Effector memory CD4-positive, alpha-beta T cell (primary cell): ENCODE measurements around the gene PDE4D.
A peak's percentile ranks its signal among the peaks of the same experiment; 100 is the strongest.
"Not testable (repeated sequence)": the region's sequence is repeated elsewhere in the genome, so short reads cannot be mapped to it uniquely, and the experiment has no call there.

Experiments
- DNase-seq, 3 donors: peaks; one replicate each; pipeline ENCODE4 v3.0.0-alpha.2; 2020
- H3K27ac ChIP-seq: 2 replicates; pipeline ENCODE4 v1.7.0; 2013; ENCODE audit warnings: mild to moderate bottlenecking, low read length, moderate library complexity; ENCODE audit not compliant: insufficient read depth, poor library complexity, severe bottlenecking
- H3K27me3 ChIP-seq: replicated peaks from 2 replicates; pipeline ENCODE4 v1.7.0; 2013; ENCODE audit warnings: mild to moderate bottlenecking, low read length; ENCODE audit not compliant: insufficient read depth, control insufficient read depth, poor library complexity, severe bottlenecking
- H3K36me3 ChIP-seq: 2 replicates; pipeline ENCODE4 v1.7.0; 2013; ENCODE audit warnings: mild to moderate bottlenecking, low read length, moderate library complexity; ENCODE audit not compliant: control insufficient read depth, insufficient read depth
- H3K4me1 ChIP-seq: 2 replicates; pipeline ENCODE4 v1.7.0; 2013; ENCODE audit warnings: low read length, mild to moderate bottlenecking; ENCODE audit not compliant: control insufficient read depth, insufficient read depth, poor library complexity, severe bottlenecking
- H3K4me3 ChIP-seq: 2 replicates; pipeline ENCODE4 v1.7.0; 2013; ENCODE audit warnings: low read length, low read depth, mild to moderate bottlenecking; ENCODE audit not compliant: insufficient read depth, poor library complexity, severe bottlenecking
- H3K9me3 ChIP-seq: 2 replicates; pipeline ENCODE4 v1.7.0; 2013; ENCODE audit warnings: mild to moderate bottlenecking, low read length, moderate library complexity; ENCODE audit not compliant: control insufficient read depth

PDE4D gene

DNA sequence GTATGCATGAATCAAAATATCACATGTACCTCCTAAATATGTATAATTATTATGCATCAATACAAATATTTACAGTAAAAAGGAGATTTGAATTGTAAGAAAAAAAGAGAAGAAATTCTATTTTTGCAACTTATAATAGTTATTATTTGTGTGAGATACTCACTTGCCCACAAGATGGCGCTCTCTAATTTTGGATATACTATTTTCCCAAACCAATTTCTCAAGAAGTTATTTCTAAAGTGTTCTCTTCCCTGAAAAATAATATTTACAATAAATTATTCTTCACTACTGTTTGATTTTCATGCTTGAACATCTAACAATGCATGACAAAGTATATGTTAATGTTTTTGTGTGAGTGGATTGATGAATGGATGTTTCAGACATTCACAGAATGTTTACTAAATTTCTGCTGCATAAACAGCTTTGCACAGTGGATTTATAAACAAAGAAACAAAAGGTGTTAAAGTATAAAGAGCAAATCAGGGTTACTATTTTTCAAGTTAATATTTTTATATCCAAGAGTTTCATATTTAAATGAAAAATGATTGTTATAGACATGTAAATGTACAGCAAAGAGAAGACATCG lies 503.4 kb downstream of the PDE4D start:
- Histone ChIP-seq H3K4me3 (no peak overlapping the region), H3K27me3 (no peaks in the 10 kb centered on the region), H3K27ac (no peak overlapping the region), H3K4me1 (no peaks in the 10 kb centered on the region), H3K9me3 (no peaks in the 10 kb centered on the region), H3K36me3 (no peaks in the 10 kb centered on the region)
- DNase-seq, result no peak

DNA sequence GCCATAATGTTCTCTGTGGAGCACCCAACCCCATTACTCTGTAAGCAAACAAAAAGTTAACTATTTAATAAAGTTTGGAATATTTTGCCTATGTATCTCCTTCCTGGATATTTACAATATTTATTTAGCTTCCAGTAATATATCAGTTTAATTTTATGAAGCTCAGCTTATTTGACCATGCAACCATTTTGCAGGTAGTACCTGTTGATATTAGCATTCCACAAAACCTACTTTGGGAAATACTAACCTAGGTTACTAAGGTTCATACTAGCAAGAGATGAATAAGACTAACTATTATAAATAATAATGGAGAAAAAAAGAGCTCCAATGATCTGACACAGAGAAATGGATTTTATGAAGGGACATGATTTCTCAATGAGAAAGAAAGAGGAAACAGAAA lies 506.4 kb downstream of the PDE4D start:
- DNase-seq, result no peak
- H3K27me3 ChIP-seq, result no peaks in the 10 kb centered on the region
- no peaks in the 10 kb centered on the region for H3K36me3 ChIP-seq
- no peak overlapping the region for H3K27ac ChIP-seq
- H3K9me3 ChIP-seq, result no peaks in the 10 kb centered on the region
- no peaks in the 10 kb centered on the region for H3K4me1 ChIP-seq
- no peak overlapping the region for H3K4me3 ChIP-seq

DNA sequence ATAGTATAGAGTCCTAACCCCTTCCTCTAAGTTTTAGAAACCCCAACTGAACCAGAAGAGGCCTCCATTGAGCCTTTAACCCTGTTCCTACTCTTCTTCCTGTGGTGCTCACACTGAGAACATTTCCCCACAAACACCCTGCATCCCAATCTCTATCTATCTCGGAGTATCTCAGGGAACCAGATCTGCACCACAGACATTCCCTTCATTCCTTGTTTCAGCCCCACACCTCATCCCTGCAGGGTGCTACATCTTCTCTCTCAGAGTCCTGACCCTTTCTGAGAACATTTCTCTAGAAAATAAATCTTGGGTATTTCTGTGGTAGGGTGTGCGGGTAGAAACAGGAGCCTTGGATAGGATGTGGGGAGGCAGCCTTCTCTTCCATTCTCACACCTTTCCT lies 507.8 kb downstream of the PDE4D start:
- no peak overlapping the region for H3K27ac ChIP-seq

DNA sequence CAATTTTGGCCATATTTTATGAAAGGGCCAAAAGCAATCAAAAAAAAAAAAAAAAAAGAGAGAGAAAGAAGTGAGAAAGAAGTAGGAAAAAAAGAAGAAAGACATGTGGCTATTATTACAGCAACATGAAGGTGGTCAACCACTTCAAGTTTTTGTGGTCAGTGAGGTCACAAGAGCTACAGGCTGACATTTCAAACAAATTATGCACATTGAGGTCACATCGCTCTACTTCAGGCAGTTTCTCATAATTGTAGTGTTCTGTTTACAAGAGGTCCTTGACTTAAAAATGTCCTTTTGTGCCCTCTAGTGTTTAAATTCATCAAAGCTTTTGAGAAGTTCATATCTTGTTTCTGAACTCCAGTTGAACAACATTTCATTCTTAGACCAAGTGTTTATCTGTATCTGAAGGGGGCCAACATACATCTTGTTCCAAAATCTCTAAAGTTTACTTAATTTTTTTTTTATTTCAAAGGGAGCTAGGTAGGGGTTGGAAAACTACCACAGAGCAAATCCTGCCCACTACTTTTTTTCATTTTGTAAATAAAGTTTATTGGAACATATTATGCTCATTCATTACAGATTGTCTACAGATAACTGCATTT lies 513.1 kb downstream of the PDE4D start:
- H3K27ac ChIP-seq, result no peak overlapping the region
- no peak overlapping the region for H3K4me3 ChIP-seq
- no peak for DNase-seq
- no peaks in the 10 kb centered on the region for H3K4me1 ChIP-seq
- no peaks in the 10 kb centered on the region for H3K27me3 ChIP-seq
- no peaks in the 10 kb centered on the region for H3K9me3 ChIP-seq
- H3K36me3 ChIP-seq, result no peaks in the 10 kb centered on the region

More for the DNA sequence above, 507.8 kb downstream of the PDE4D start:
- no peaks in the 10 kb centered on the region for H3K9me3 ChIP-seq
- no peaks in the 10 kb centered on the region for H3K4me1 ChIP-seq
- no peaks in the 10 kb centered on the region for H3K36me3 ChIP-seq
- H3K27me3 ChIP-seq, result no peaks in the 10 kb centered on the region
- no peak for DNase-seq
- no peak overlapping the region for H3K4me3 ChIP-seq

DNA sequence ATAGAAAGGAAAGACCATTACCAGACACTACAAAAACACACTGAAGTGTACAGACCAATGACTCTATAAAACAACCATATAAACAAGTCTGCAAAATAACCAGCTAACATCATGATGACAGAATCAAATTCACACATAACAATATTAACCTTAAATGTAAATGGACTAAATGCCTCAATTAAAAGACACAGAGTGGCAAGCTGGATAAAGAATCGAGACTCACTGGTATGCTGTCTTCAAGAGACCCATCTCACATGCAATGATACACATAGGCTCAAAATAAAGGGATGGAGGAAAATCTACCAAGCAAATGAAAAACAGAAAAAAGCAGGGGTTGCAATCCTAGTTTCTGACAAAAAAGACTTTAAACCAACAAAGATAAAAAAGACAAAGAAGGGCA lies 519.5 kb downstream of the PDE4D start:
- not testable (repeated sequence) for DNase-seq, H3K36me3 ChIP-seq, H3K27me3 ChIP-seq, H3K9me3 ChIP-seq, H3K4me3 ChIP-seq, H3K27ac ChIP-seq, H3K4me1 ChIP-seq

DNA sequence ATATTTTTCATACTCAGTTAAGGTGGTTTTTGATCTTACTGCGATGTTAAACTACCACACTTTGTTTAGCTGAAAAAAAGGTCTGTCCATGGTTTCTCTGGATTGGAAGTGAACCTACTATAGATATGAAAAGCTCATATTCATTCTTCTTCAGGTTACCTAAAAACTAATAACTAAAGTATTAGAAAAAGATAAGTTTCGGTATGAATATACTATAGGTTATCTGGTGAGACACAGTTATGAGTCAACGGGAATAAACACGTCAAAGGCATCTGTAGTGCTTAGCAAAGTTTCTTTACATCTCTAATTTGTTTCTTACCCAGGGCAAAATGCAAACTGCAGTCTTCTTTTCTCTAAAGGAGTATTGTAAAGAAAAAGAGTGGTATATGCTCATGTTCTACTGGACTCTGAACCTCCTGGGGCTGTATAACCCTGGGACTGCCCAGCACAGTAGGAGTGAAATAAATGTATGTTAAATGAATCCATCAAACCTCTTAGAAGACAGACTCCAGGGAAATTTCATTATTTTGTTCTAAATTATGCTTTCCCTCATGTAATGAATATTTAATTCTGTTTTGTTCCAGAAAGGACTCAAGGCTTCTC lies 521.9 kb downstream of the PDE4D start:
- H3K4me3 ChIP-seq, result no peak overlapping the region
- no peaks in the 10 kb centered on the region for H3K27me3 ChIP-seq
- no peak for DNase-seq
- H3K27ac ChIP-seq, result no peak overlapping the region
- H3K4me1 ChIP-seq, result no peaks in the 10 kb centered on the region
- H3K36me3 ChIP-seq, result no peaks in the 10 kb centered on the region
- H3K9me3 ChIP-seq, result no peaks in the 10 kb centered on the region

DNA sequence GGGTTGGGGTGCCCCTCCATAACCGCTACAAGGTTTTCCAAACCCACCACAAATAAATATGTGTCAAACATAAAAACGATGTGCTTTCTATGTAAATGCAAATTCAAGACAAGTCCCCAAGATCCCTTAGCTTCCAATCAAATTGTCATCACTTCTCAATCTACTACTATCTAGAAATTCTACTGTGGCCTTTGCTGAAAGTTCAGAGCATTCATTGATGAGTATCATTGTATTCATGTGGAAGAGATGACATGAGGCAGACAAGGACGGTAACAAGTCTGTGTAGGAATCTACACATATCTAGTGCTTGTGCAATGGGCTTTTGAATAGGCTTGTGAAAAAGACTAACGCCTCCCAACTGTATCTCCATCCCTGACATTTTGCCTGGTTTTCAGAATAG lies 524.6 kb downstream of the PDE4D start:
- no peak overlapping the region for H3K27ac ChIP-seq
- H3K36me3 ChIP-seq, result no peaks in the 10 kb centered on the region
- DNase-seq, result no peak

DNA sequence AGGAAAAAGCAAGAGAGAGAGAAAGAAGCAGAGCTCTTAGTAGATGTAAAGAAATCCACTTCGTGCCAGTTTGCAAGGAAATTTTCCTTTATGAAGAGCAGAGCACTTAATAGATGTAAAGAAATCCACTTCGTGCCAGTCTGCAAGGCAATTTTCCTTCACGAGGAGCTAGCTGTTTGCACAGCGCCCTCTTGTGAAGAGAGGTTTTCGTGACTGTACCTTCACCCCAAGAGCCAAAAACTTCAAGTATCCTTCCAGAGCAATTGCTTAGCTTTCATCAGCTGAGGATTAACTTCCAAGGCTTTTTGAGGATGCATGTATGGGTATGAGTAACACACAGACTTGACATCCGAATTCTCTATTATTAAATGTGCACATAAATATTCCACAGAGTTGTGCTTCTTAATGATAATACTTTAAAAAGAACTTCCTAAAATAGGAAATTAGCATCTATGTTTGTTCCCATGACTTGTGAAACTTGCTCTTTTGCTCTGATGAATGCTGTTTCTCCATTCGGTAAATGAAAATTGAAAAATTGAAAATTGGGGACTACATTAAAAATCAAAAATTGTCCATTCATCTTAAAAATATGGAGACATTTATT lies 525.6 kb downstream of the PDE4D start:
- Histone ChIP-seq H3K36me3 (no peaks in the 10 kb centered on the region), H3K9me3 (no peaks in the 10 kb centered on the region), H3K27me3 (no peaks in the 10 kb centered on the region), H3K27ac (no peak overlapping the region), H3K4me1 (no peaks in the 10 kb centered on the region), H3K4me3 (no peak overlapping the region)
- DNase-seq, result peak in 1 of 3 donors; percentile 12

More for the DNA sequence above, 524.6 kb downstream of the PDE4D start:
- Histone ChIP-seq H3K4me1 (no peaks in the 10 kb centered on the region), H3K4me3 (no peak overlapping the region), H3K9me3 (no peaks in the 10 kb centered on the region), H3K27me3 (no peaks in the 10 kb centered on the region)

DNA sequence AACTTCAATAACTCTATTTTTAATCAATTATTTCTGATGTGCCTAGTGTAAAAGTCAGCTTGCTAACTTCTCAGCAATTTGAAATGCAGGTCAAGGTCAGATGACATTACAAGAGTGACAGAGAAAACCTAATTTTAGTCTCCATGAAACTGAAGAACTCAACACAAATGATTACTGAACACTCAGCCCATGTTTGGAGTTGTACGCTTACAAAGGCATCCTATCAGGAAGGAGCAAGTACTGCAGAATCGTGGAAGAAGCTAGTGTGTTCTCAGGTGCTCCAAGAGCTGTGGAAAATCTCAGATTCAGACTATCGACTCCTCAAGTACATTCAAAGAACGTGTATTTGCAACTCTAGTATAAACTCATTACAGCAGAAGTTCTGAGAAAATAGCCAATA lies 526.7 kb downstream of the PDE4D start:
- Histone ChIP-seq H3K27me3 (no peaks in the 10 kb centered on the region), H3K4me1 (no peaks in the 10 kb centered on the region)

DNA sequence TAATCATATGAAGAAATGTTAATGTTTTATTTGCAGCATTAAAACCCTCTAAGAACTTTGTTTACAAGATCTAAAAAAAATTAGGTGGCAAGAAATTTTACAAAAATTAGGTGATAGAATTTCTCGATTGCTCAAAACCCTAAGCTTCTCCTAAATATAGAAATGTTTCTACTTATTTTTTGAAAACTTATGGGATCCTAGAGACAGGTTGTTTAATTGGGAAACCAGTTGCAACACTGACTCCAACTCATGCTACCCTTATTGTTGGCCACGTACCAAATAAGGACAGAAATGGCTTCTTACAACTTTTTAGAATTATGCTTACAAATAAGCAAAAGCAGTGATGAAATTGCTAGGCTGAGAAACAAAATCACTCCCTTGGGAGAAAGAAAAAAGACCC lies 531.1 kb downstream of the PDE4D start:
- no peaks in the 10 kb centered on the region for H3K36me3 ChIP-seq
- H3K9me3 ChIP-seq, result no peaks in the 10 kb centered on the region
- no peak overlapping the region for H3K4me3 ChIP-seq
- no peaks in the 10 kb centered on the region for H3K27me3 ChIP-seq
- no peak overlapping the region for H3K27ac ChIP-seq
- DNase-seq, result no peak
- H3K4me1 ChIP-seq, result no peaks in the 10 kb centered on the region

More for the DNA sequence above, 526.7 kb downstream of the PDE4D start:
- Histone ChIP-seq H3K27ac (no peak overlapping the region), H3K9me3 (no peaks in the 10 kb centered on the region), H3K4me3 (no peak overlapping the region), H3K36me3 (no peaks in the 10 kb centered on the region)
- no peak for DNase-seq
